Activated naive CD8-positive, alpha-beta T cell treated with anti-CD3 and anti-CD28 coated beads for 36 hours (primary cell): ENCODE results near the gene RPL32. TPM values are rescaled to one million over a fixed set of nuclear protein-coding genes. Genes with fewer than 3 reads are reported as not detected.
"Not testable (repeated sequence)": the region's sequence is repeated elsewhere in the genome, so short reads cannot be mapped to it uniquely, and the experiment has no call there.

ENCODE experiments used
- DNase-seq: peaks from one replicate; pipeline ENCODE4 v3.0.0; 2021
- H3K27ac Mint-ChIP-seq: one replicate; pipeline ENCODE4 v1.8.0; 2022; ENCODE audit warnings: mild to moderate bottlenecking, moderate library complexity, mixed read lengths
- H3K27me3 Mint-ChIP-seq: one replicate; pipeline ENCODE4 v1.8.0; 2022; ENCODE audit warnings: mild to moderate bottlenecking, mixed read lengths
- H3K36me3 Mint-ChIP-seq: one replicate; pipeline ENCODE4 v1.8.0; 2021; ENCODE audit warnings: mild to moderate bottlenecking, mixed read lengths
- H3K4me1 Mint-ChIP-seq: one replicate; pipeline ENCODE4 v1.8.0; 2021; ENCODE audit warnings: mixed read lengths
- H3K4me3 Mint-ChIP-seq: one replicate; pipeline ENCODE4 v1.8.0; 2022; ENCODE audit warnings: mild to moderate bottlenecking, moderate library complexity, mixed read lengths
- H3K9me3 Mint-ChIP-seq: one replicate; pipeline ENCODE4 v1.8.0; 2022; ENCODE audit warnings: mixed read lengths
- total RNA-seq, 2 experiments: library from RNA; stranded (reverse); gene quantifications; one replicate each; pipeline ENCODE4 v1.2.3, GENCODE V29; 2021

Gene RPL32
- total RNA-seq, 2 experiments from 2014 or later, result 2,700 to 2,702 TPM

GRCh38 chr3:12791430-12791829 lies 49.9 kb downstream of the RPL32 start:
- DNase-seq, result no peak
- Mint-ChIP-seq H3K27ac (no peak overlapping the region), H3K27me3 (peaks cover 12% of the 10 kb centered on the region), H3K4me3 (no peak overlapping the region), H3K36me3 (no peaks in the 10 kb centered on the region), H3K9me3 (no peaks in the 10 kb centered on the region), H3K4me1 (peaks cover 3% of the 10 kb centered on the region)

GRCh38 chr3:12787967-12788690 lies 53.2 kb downstream of the RPL32 start:
- H3K27me3 Mint-ChIP-seq, result peaks cover 18% of the 10 kb centered on the region
- DNase-seq, H3K9me3 Mint-ChIP-seq, H3K27ac Mint-ChIP-seq, H3K4me3 Mint-ChIP-seq, H3K4me1 Mint-ChIP-seq, H3K36me3 Mint-ChIP-seq: not testable (repeated sequence)

- not testable (repeated sequence) for H3K36me3 Mint-ChIP-seq, H3K4me3 Mint-ChIP-seq, H3K9me3 Mint-ChIP-seq, H3K27ac Mint-ChIP-seq, H3K4me1 Mint-ChIP-seq
- H3K27me3 Mint-ChIP-seq, result peaks cover 24% of the 10 kb centered on the region
- DNase-seq, result peak; percentile 68
Measured at GRCh38 chr3:12787346-12787745, 54.0 kb downstream of the RPL32 start.

- Mint-ChIP-seq H3K4me1 (no peaks in the 10 kb centered on the region), H3K27me3 (peaks cover 30% of the 10 kb centered on the region), H3K9me3 (no peaks in the 10 kb centered on the region), H3K4me3 (no peak overlapping the region), H3K27ac (no peak overlapping the region), H3K36me3 (no peaks in the 10 kb centered on the region)
- DNase-seq, result no peak
Measured at GRCh38 chr3:12785096-12785495, 56.3 kb downstream of the RPL32 start.

Other genes starting within 250 kb of the RPL32 start
- 10 to 100 TPM; 79.3 to 79.8 TPM for gene RAF1, start 177.4 kb downstream of the RPL32 start, total RNA-seq
- not detected for gene TMEM40, start 82.3 kb downstream of the RPL32 start, total RNA-seq
- gene CAND2, start 44.9 kb downstream of the RPL32 start, total RNA-seq, result 1 to 10 TPM; 2.4 to 2.6 TPM
- gene IQSEC1, start 231.9 kb upstream of the RPL32 start, total RNA-seq, result 10 to 100 TPM; 20.1 to 22.2 TPM